ENCODE results near the gene MYNN.

GRCh38 chr3:169764882-169765612 is 8.1 kb upstream of the MYNN start, which contains the start of gene TERC:
- TF ChIP-seq CTCF (IDR thresholded peaks at IDR 0.05), result no peak
- TF ChIP-seq POLR2A (IDR thresholded peaks at IDR 0.05), result peak; percentile 73 to 95
